Loucy (cell line): Measurements from ENCODE around the gene STIM1.

ENCODE experiments used
- H2AFZ ChIP-seq: fragments of 200-600 bp; sonication (generic); 2 replicates; pipeline ENCODE4 v1.6.0; 2016; ENCODE audit warnings: antibody characterized with exemption, mild to moderate bottlenecking, low read length, moderate library complexity
- H3F3A ChIP-seq: fragments of 200-600 bp; 2 replicates; pipeline ENCODE4 v1.6.0; 2016; ENCODE audit warnings: antibody characterized with exemption, low read depth, mild to moderate bottlenecking
- H3K27me3 ChIP-seq: fragments of 200-600 bp; sonication (generic); 2 replicates; pipeline ENCODE4 v1.6.1; 2014; ENCODE audit warnings: low read length, mild to moderate bottlenecking; ENCODE audit not compliant: insufficient read depth, poor library complexity, severe bottlenecking
- H3K36me3 ChIP-seq: fragments of 200-600 bp; sonication (generic); 2 replicates; pipeline ENCODE4 v1.6.1; 2016; ENCODE audit warnings: low read length; ENCODE audit not compliant: insufficient read depth
- H3K4me1 ChIP-seq: fragments of 200-600 bp; sonication (generic); 2 replicates; pipeline ENCODE4 v1.5.1; 2014; ENCODE audit warnings: low read length, mild to moderate bottlenecking; ENCODE audit not compliant: insufficient read depth, poor library complexity, severe bottlenecking
- H3K4me2 ChIP-seq: fragments of 200-600 bp; sonication (generic); 2 replicates; pipeline ENCODE4 v1.6.0; 2014; ENCODE audit warnings: antibody characterized with exemption, low read length, low read depth, mild to moderate bottlenecking; ENCODE audit not compliant: poor library complexity, severe bottlenecking
- H3K4me3 ChIP-seq: fragments of 200-600 bp; sonication (generic); 2 replicates; pipeline ENCODE4 v1.5.1; 2014; ENCODE audit warnings: low read length, mild to moderate bottlenecking, mixed read lengths; ENCODE audit not compliant: poor library complexity, severe bottlenecking
- H3K79me2 ChIP-seq: fragments of 200-600 bp; sonication (generic); 2 replicates; pipeline ENCODE4 v1.6.1; 2014; ENCODE audit warnings: low read length; ENCODE audit not compliant: insufficient read depth
- H3K9ac ChIP-seq: fragments of 200-600 bp; sonication (generic); 2 replicates; pipeline ENCODE4 v1.6.0; 2014; ENCODE audit warnings: mild to moderate bottlenecking, low read depth, low read length, moderate library complexity; ENCODE audit not compliant: poor library complexity, severe bottlenecking
- H3K9me2 ChIP-seq: fragments of 200-600 bp; sonication (generic); replicated peaks from 2 replicates; pipeline ENCODE4 v1.6.1; 2016; ENCODE audit warnings: low read depth, low read length, mixed read lengths
- H3K9me3 ChIP-seq: fragments of 200-600 bp; sonication (generic); 2 replicates; pipeline ENCODE4 v1.6.1; 2014; ENCODE audit warnings: mild to moderate bottlenecking, antibody characterized with exemption, low read length, low read depth; ENCODE audit not compliant: insufficient read depth
- H4K20me1 ChIP-seq: fragments of 200-600 bp; sonication (generic); 2 replicates; pipeline ENCODE4 v1.6.0; 2014; ENCODE audit warnings: antibody characterized with exemption, low read length, mild to moderate bottlenecking; ENCODE audit not compliant: insufficient read depth, poor library complexity, severe bottlenecking
- CTCF ChIP-seq: fragments of 200-600 bp; sonication (generic); conservative IDR thresholded peaks from 2 replicates; pipeline ENCODE4 v1.5.1; 2014; ENCODE audit warnings: mild to moderate bottlenecking, antibody characterized with exemption, low read length
- EZH2phosphoT487 ChIP-seq: fragments of 200-600 bp; IDR thresholded peaks from 2 replicates; pipeline ENCODE4 v1.6.1; 2018; ENCODE audit warnings: antibody characterized with exemption, mild to moderate bottlenecking, moderate library complexity, borderline replicate concordance

Gene STIM1

GRCh38 chr11:3934658-3935057, 79.2 kb downstream of the STIM1 start:
- H4K20me1 ChIP-seq = no peaks in the 10 kb centered on the region
- no peak overlapping the region for H2AFZ ChIP-seq
- H3K4me1 ChIP-seq = peaks cover 15% of the 10 kb centered on the region
- H3K9me3 ChIP-seq = no peaks in the 10 kb centered on the region
- no peak overlapping the region for H3K9ac ChIP-seq
- peaks cover 94% of the 10 kb centered on the region for H3K79me2 ChIP-seq
- no peak overlapping the region for H3K4me2 ChIP-seq
- no peaks in the 10 kb centered on the region for H3F3A ChIP-seq
- H3K27me3 ChIP-seq = no peaks in the 10 kb centered on the region
- TF ChIP-seq CTCF (no peak), EZH2phosphoT487 (no peak)
- H3K36me3 ChIP-seq = no peaks in the 10 kb centered on the region
- H3K4me3 ChIP-seq = no peak overlapping the region
- H3K9me2 ChIP-seq = no peaks in the 10 kb centered on the region

GRCh38 chr11:3936517-3936916, 81.1 kb downstream of the STIM1 start:
- H4K20me1 ChIP-seq = no peaks in the 10 kb centered on the region
- no peaks in the 10 kb centered on the region for H3K9me3 ChIP-seq
- H3F3A ChIP-seq = no peaks in the 10 kb centered on the region
- H2AFZ ChIP-seq = no peak overlapping the region
- H3K36me3 ChIP-seq = no peaks in the 10 kb centered on the region
- no peaks in the 10 kb centered on the region for H3K9me2 ChIP-seq
- no peak overlapping the region for H3K4me2 ChIP-seq
- H3K79me2 ChIP-seq = peaks cover 92% of the 10 kb centered on the region
- no peak overlapping the region for H3K9ac ChIP-seq
- TF ChIP-seq CTCF (no peak), EZH2phosphoT487 (no peak)
- H3K4me1 ChIP-seq = peaks cover 15% of the 10 kb centered on the region
- H3K4me3 ChIP-seq = no peak overlapping the region
- H3K27me3 ChIP-seq = no peaks in the 10 kb centered on the region

- Histone ChIP-seq H3K9me3 (no peaks in the 10 kb centered on the region), H2AFZ (no peak overlapping the region), H3F3A (peaks cover 20% of the 10 kb centered on the region; the same call in 1 of the 2 replicates), H3K27me3 (no peaks in the 10 kb centered on the region), H3K9ac (no peak overlapping the region), H3K79me2 (peaks cover 84% of the 10 kb centered on the region), H3K36me3 (no peaks in the 10 kb centered on the region), H3K4me1 (peaks cover 38% of the 10 kb centered on the region), H3K4me3 (no peak overlapping the region), H4K20me1 (no peaks in the 10 kb centered on the region), H3K4me2 (no peak overlapping the region), H3K9me2 (no peaks in the 10 kb centered on the region)
- TF ChIP-seq EZH2phosphoT487 (no peak), CTCF (no peak)
Observed at GRCh38 chr11:3939211-3939610, 83.7 kb downstream of the STIM1 start.
